Heart right ventricle (tissue), 16 donors: ENCODE data around the gene LONRF3. TPM values are rescaled to one million over a fixed set of nuclear protein-coding genes. Genes with fewer than 3 reads are reported as not detected.
A peak's percentile ranks its signal among the peaks of the same experiment; 100 is the strongest.

Experiments
- ATAC-seq, 8 donors: fragments of 200-7000 bp; cut with Tn5 transposase; one replicate each; pipeline ENCODE4 v1.9.1; 2020; ENCODE audit warnings: mild to moderate bottlenecking in 8 of 8, moderate library complexity in 8 of 8, moderate number of reproducible peaks in 1 of 8
- DNase-seq, 2 donors: peaks; one replicate each; pipeline ENCODE4 v3.0.0-alpha.2; 2020
- H3K27ac ChIP-seq, 10 donors: fragments of 200-600 bp; sonication (generic) in 2 of 10; one replicate each; pipeline versions ENCODE4 v1.5.0 to v1.8.0; 2020 to 2022; ENCODE audit warnings: mild to moderate bottlenecking in 3 of 10
- H3K27me3 ChIP-seq, 7 donors: fragments of 200-600 bp; one replicate each; pipeline ENCODE4 v1.8.0; 2021 to 2022; ENCODE audit warnings: mild to moderate bottlenecking in 2 of 7
- H3K36me3 ChIP-seq, 9 donors: fragments of 200-600 bp; sonication (generic) in 1 of 9; one replicate each; pipeline versions ENCODE4 v1.5.0 to v1.8.0; 2020 to 2022; ENCODE audit warnings: mild to moderate bottlenecking in 2 of 9
- H3K4me1 ChIP-seq, 9 donors: fragments of 200-600 bp; sonication (generic) in 1 of 9; one replicate each; pipeline versions ENCODE4 v1.5.0 to v1.8.0; 2020 to 2022; ENCODE audit warnings: mild to moderate bottlenecking in 4 of 9
- H3K4me3 ChIP-seq, 10 donors: fragments of 200-600 bp; sonication (generic) in 2 of 10; one replicate each; pipeline versions ENCODE4 v1.5.0 to v1.8.0; 2020 to 2022; ENCODE audit warnings: mild to moderate bottlenecking in 7 of 10, moderate library complexity in 2 of 10
- H3K9me3 ChIP-seq, 11 donors: fragments of 200-600 bp in 10 of 11; sonication (generic) in 2 of 11; one replicate each; pipeline versions ENCODE4 v1.5.0 to v1.8.0; 2013 to 2022; ENCODE audit warnings: mild to moderate bottlenecking in 2 of 11, control low read depth in 1 of 11, moderate library complexity in 1 of 11
- WGBS, 2 donors: extraction: QIAGEN DNeasy Blood & Tissue Kit; methylation state at CpG; one replicate each; pipeline ENCODE4 v1.1.7; 2013; ENCODE audit warnings: inconsistent platforms in 1 of 2; 5-methylcytosine and 5-hydroxymethylcytosine counted together
- intact Hi-C, 10 donors: fragments of 100-400 bp; cut with DNase I; formaldehyde crosslinking; loops; one replicate each; pipeline versions ENCODE4 v1.11.1 to v1.14.2; 2022
- polyA plus RNA-seq, 2 donors: library from polyadenylated mRNA; stranded (reverse); fragments of 200-250 nt; gene quantifications; one replicate each; pipeline ENCODE4 v1.2.3, GENCODE V29; 2013
- total RNA-seq, 10 donors: library from RNA; stranded (reverse); fragmentation: NEBNext Ultra II Directional in 3 of 10; extraction: Animal tissue kit (Norgen Biotek cat#: 25700) in 3 of 10; gene quantifications; one replicate each; pipeline versions ENCODE4 v1.2.1 to v1.2.4, GENCODE V29; 2021 to 2023
- TF ChIP-seq, protein P1 (sequence below), 9 donors: fragments of 200-600 bp; sonication (generic) in 2 of 9; IDR thresholded peaks; one replicate each; pipeline versions ENCODE4 v1.5.0 to v1.8.0; 2021 to 2022; ENCODE audit warnings: antibody characterized with exemption in 9 of 9, mild to moderate bottlenecking in 5 of 9, moderate library complexity in 1 of 9
- donor health status: Arrhythmogenic right ventricular cardiomyopathy.
- donor health status: ischemic (EF 13 %, LVEDD 7.1; RV severe dilation, severe dysfunction).
- donor health status: healthy with polysubstance abuse.
- donor health status: DM: no; HTN: yes; CAD: no.
- donor health status: DM: no; HTN: no; CAD: no.
- donor health status: ischemic (EF 25% LVEDD 6.9; RV normal size, moderate dysfunction).
- donor health status: ischemic (EF 25% LVEDD 5.7; RV mildly dilated, moderate dysfunction).
- donor health status: healthy.
- donor health status: DM: yes; HTN: yes; CAD: no.
- donor health status: Ischemic cardiomyopathy.
- donor health status: ischemic (EF 35%, LVEDD 5.7; RV mildly dilated, moderate dysfunction).
- donor health status: nonischemic (EF 11% LVEDD 7.7; RV severe dilation, severe dysfunction).
- donor health status: DM: yes; HTN: yes; CAD: no.
- donor health status: PGD.
- donor health status: ischemic (EF 29% LVEDD 5.4; RV normal size, mild dysfunction).
- donor health status: nonischemic (EF 23%, LVEDD 6.1; RV moderate dilation, normal function).

The LONRF3 gene
- total and polyA plus RNA-seq, 12 donors, result 0.43 to 6.1 (median 1.3) TPM

DNA sequence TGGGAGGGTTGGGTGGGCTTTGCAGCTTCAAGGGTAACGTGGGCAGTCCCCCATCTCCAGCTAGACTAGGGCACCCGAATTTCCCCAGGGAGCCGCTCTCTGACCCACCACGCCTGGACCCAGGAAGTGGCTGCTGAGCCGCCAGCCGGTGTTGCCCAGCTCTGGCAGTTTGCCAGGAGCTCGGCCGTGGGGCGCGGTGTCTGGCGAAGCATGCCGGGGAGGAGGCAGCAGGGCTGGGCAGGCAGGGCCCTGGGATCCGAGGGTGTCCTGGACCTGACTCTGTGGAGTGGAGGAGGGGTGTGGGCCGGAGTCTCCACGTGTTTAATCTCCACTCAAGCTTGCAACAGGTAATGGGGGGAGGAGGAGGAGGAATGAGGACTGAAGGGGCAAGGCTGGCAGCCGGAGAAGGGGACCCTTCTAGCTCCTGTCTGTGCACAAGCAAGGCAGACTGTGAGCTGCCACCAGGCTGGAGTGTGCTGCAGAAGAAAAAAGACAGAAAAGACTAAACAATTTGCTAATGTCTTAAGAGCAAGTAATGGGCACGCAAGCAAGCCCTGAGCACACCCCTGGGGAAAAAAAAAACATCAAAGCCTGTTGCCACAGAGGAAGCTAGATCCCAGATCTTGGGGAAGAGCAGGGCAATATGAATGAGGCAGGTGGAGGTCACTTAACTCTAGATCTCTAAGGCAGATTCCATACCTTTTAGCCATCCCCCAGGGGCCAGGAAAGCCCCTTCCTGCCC is 2.4 kb downstream of the LONRF3 start:
- TF ChIP-seq, protein P1, sequence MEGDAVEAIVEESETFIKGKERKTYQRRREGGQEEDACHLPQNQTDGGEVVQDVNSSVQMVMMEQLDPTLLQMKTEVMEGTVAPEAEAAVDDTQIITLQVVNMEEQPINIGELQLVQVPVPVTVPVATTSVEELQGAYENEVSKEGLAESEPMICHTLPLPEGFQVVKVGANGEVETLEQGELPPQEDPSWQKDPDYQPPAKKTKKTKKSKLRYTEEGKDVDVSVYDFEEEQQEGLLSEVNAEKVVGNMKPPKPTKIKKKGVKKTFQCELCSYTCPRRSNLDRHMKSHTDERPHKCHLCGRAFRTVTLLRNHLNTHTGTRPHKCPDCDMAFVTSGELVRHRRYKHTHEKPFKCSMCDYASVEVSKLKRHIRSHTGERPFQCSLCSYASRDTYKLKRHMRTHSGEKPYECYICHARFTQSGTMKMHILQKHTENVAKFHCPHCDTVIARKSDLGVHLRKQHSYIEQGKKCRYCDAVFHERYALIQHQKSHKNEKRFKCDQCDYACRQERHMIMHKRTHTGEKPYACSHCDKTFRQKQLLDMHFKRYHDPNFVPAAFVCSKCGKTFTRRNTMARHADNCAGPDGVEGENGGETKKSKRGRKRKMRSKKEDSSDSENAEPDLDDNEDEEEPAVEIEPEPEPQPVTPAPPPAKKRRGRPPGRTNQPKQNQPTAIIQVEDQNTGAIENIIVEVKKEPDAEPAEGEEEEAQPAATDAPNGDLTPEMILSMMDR (IDR thresholded peaks at IDR 0.05), result no peak
- peaks cover 0 to 7% (median 0%) of the 10 kb centered on the region in 11 donors for H3K9me3 ChIP-seq
- H3K36me3 ChIP-seq, result peaks cover 0 to 4% (median 0%) of the 10 kb centered on the region in 9 donors
- ATAC-seq (peak in 5 of 8 donors; percentile 30 to 61 (median 41)), DNase-seq (peak; percentile 13 to 39)
- intact Hi-C loops, result no loop called here
- H3K4me1 ChIP-seq, result peaks cover 0 to 19% (median 6%) of the 10 kb centered on the region in 9 donors
- peak overlapping the region in 7 of 10 donors; percentile 61 to 75 (median 73) for H3K27ac ChIP-seq
- H3K4me3 ChIP-seq, result peak overlapping the region; percentile 30 to 66 (median 60)
- 13% methylated on average over 15 to 17 of the region's 17 CpGs for WGBS, 2 donors
- H3K27me3 ChIP-seq, result peaks cover 0 to 31% (median 0%) of the 10 kb centered on the region in 7 donors

DNA sequence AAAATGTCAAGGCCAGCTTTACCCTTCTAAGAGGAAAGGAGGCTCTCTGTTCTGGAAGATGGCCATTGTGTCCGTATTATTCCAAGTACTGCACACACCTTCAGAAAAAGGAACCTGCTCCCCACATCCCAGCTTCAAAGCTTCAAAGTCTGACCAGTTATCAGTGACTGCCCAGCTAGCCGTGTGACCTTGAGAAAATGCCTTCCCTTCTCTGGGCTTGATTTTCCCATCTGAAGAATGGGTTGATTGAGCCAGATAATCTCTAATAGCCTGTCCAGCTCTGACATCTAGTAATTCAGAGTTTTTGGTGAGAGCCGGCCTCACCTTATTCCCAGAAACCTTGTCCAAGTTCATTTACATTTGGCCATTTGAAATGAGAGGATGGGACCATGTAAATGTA is 3.0 kb downstream of the LONRF3 start:
- H3K36me3 ChIP-seq, result peaks cover 0 to 4% (median 0%) of the 10 kb centered on the region in 9 donors
- no peak overlapping the region for H3K27ac ChIP-seq
- peaks cover 0 to 24% (median 0%) of the 10 kb centered on the region in 7 donors for H3K27me3 ChIP-seq
- H3K9me3 ChIP-seq, result peaks cover 0 to 7% (median 0%) of the 10 kb centered on the region in 11 donors
- H3K4me3 ChIP-seq, result no peak overlapping the region
- intact Hi-C loops, result no loop called here
- TF ChIP-seq, protein P1 (IDR thresholded peaks at IDR 0.05), result no peak
- H3K4me1 ChIP-seq, result peaks cover 0 to 19% (median 6%) of the 10 kb centered on the region in 9 donors
- 83 to 88% methylated on average over 3 of the region's 3 CpGs for WGBS, 2 donors
- ATAC-seq, result no peak
- DNase-seq, result no peak

DNA sequence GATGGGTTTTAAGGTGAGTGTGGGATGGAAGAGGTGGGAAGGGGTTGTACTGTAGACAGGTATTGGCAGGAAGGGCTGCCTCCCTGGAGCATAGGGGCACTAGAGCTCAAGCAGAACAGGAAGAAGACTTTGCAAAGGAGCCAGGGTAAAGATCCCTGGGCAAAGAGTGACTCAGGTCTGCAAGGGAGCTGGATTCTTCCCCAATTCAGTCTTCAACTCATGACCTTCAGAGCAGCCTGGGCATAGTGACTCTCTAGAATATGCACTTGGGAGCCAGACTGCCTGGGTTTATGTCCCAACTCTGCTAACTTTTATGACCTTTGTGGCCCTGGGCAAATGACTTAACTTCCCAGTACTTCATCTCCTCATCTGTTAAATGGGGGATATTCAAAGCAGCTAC is 4.0 kb downstream of the LONRF3 start:
- peaks cover 0 to 14% (median 0%) of the 10 kb centered on the region in 7 donors for H3K27me3 ChIP-seq
- H3K4me3 ChIP-seq, result no peak overlapping the region
- DNase-seq (no peak), ATAC-seq (no peak)
- intact Hi-C loops, result no loop called here
- TF ChIP-seq, protein P1 (IDR thresholded peaks at IDR 0.05), result no peak
- peaks cover 0 to 4% (median 0%) of the 10 kb centered on the region in 9 donors for H3K36me3 ChIP-seq
- H3K27ac ChIP-seq, result no peak overlapping the region
- peaks cover 0 to 15% (median 4%) of the 10 kb centered on the region in 9 donors for H3K4me1 ChIP-seq
- peaks cover 0 to 7% (median 0%) of the 10 kb centered on the region in 11 donors for H3K9me3 ChIP-seq

DNA sequence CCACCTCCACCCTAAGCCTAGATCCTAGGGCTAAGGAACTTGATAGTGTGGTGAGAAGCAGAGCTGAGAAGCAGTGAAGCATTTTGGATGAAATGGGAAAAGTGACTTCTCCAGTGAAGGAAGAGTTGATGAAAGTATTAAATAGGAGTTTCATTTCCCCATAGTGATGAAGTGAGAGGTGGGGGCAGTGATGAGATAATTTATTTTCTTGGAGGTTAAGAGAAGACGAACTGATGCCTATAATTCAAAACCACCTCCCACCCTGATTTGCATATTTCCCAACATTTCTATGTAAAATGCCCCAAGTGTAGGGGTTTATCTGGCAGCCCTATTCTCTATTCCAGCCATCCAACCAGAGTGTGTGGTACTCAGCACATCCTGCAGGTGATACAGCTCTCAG is 6.3 kb downstream of the LONRF3 start:
- Histone ChIP-seq H3K4me1 (peaks cover 0 to 7% (median 0%) of the 10 kb centered on the region in 9 donors), H3K27me3 (no peaks in the 10 kb centered on the region), H3K4me3 (no peak overlapping the region), H3K9me3 (no peaks in the 10 kb centered on the region), H3K27ac (no peak overlapping the region), H3K36me3 (peaks cover 0 to 13% (median 0%) of the 10 kb centered on the region in 9 donors)
- 87 to 100% methylated on average over 1 of the region's 1 CpG for WGBS, 2 donors
- ATAC-seq, result no peak
- TF ChIP-seq, protein P1 (IDR thresholded peaks at IDR 0.05), result no peak
- intact Hi-C loops, result no loop called here
- no peak for DNase-seq
